HCT116 (cell line): ENCODE data around the gene PDP2. TPM values are rescaled to one million over a fixed set of nuclear protein-coding genes. Genes with fewer than 3 reads are reported as not detected.

ENCODE experiments used
- ATAC-seq: fragments of 200-7000 bp; cut with Tn5 transposase; 2 replicates; pipeline ENCODE4 v1.9.1; 2020; ENCODE audit warnings: mild to moderate bottlenecking, moderate library complexity
- BruUV-seq: library from RNA; stranded (reverse); fragments of 400-500 nt; replicated peaks from 2 replicates; lab custom pipeline; 2021; lab: Mats Ljungman, UMichigan
- CTCF ChIA-PET: fragments of 300-600 bp; sonication (Branson Sonifier 250); formaldehyde crosslinking; loops from one replicate; lab custom pipeline; 2021; ENCODE audit warnings: antibody characterized with exemption; lab: Charles Lee
- POLR2A ChIA-PET: fragments of 300-600, 350-600 bp; sonication (Branson Sonifier 250); formaldehyde crosslinking; loops from one replicate; lab custom pipeline; 2021; ENCODE audit warnings: antibody characterized with exemption; lab: Charles Lee
- RAD21 ChIA-PET, 2 experiments: fragments of 300-600 bp; sonication (Branson Sonifier 250); formaldehyde crosslinking; loops; one replicate each; lab custom pipeline; 2023; ENCODE audit warnings: low total read pairs in 2 of 2; ENCODE audit not compliant: uncharacterized antibody in 2 of 2, unreplicated experiment in 2 of 2, low non-redundant PET in 1 of 2; lab: Charles Lee
- DNase-seq: peaks from one replicate; pipeline ENCODE4 v3.0.0-alpha.2; 2010; ENCODE audit warnings: low read depth, low spot score
- H2AFZ ChIP-seq: fragments of 200-600 bp; shearing (Covaris generic), sonication (generic); 2 replicates; pipeline ENCODE4 v1.6.1; 2017; ENCODE audit warnings: low read depth, mixed run types, mixed read lengths, antibody characterized with exemption, low read length; ENCODE audit not compliant: poor library complexity, severe bottlenecking
- H3K27ac ChIP-seq: 2 replicates; pipeline ENCODE4 v1.5.1; 2012; ENCODE audit warnings: low read depth, low read length
- H3K27me3 ChIP-seq: fragments of 200-600 bp; sonication (generic); 2 replicates; pipeline ENCODE4 v1.6.1; 2016; ENCODE audit warnings: mixed run types, low read length, mixed read lengths; ENCODE audit not compliant: insufficient read depth
- H3K36me3 ChIP-seq, 2 experiments: fragments of 200-500 bp in 1 of 2; fragments of 200-600 bp in 1 of 2; sonication (Bioruptor generic) in 1 of 2; sonication (generic) in 1 of 2; 2 replicates each; pipeline versions ENCODE4 v1.5.1 to v1.6.1; 2014 to 2016; ENCODE audit warnings: low read length in 2 of 2, inconsistent platforms in 1 of 2, mixed read lengths in 1 of 2, mixed run types in 1 of 2; ENCODE audit not compliant: insufficient read depth in 2 of 2, control insufficient read depth in 1 of 2
- H3K4me1 ChIP-seq, 2 experiments: fragments of 200-600 bp in 1 of 2; sonication (generic) in 1 of 2; 2 replicates each; pipeline versions ENCODE4 v1.5.1 to v1.6.1; 2012 to 2017; ENCODE audit warnings: low read length in 2 of 2, inconsistent platforms in 1 of 2, mild to moderate bottlenecking in 1 of 2, mixed read lengths in 1 of 2, mixed run types in 1 of 2, moderate library complexity in 1 of 2; ENCODE audit not compliant: insufficient read depth in 2 of 2, control insufficient read depth in 1 of 2
- H3K4me2 ChIP-seq: fragments of 200-600 bp; sonication (generic); 2 replicates; pipeline ENCODE4 v1.6.1; 2017; ENCODE audit warnings: mixed run types, low read length, mixed read lengths
- H3K4me3 ChIP-seq, 2 experiments: fragments of 200-600 bp in 1 of 2; sonication (generic) in 1 of 2; replicated peaks in 1 of 2; 2 replicates each; pipeline ENCODE4 v1.5.1; 2011 to 2016; ENCODE audit warnings: low read length in 2 of 2, control low read depth in 1 of 2, low read depth in 1 of 2, mild to moderate bottlenecking in 1 of 2, mixed read lengths in 1 of 2, mixed run types in 1 of 2
- H3K79me2 ChIP-seq: fragments of 200-600 bp; sonication (generic); 2 replicates; pipeline ENCODE4 v1.6.1; 2017; ENCODE audit warnings: mild to moderate bottlenecking, mixed run types, low read length, moderate library complexity, mixed read lengths; ENCODE audit not compliant: insufficient read depth
- H3K9ac ChIP-seq: fragments of 200-600 bp; sonication (generic); 2 replicates; pipeline ENCODE4 v1.6.1; 2016; ENCODE audit warnings: low read length, mixed read lengths
- H3K9me2 ChIP-seq: fragments of 200-600 bp; sonication (generic), shearing (Covaris generic); 2 replicates; pipeline ENCODE4 v1.6.1; 2017; ENCODE audit warnings: mixed run types, mild to moderate bottlenecking, moderate library complexity; ENCODE audit not compliant: insufficient read depth
- H3K9me3 ChIP-seq, 2 experiments: fragments of 200-500 bp in 1 of 2; fragments of 200-600 bp in 1 of 2; sonication (Bioruptor generic) in 1 of 2; sonication (generic) in 1 of 2; 2 replicates each; pipeline ENCODE4 v1.6.1; 2014 to 2017; ENCODE audit warnings: low read length in 2 of 2, mixed read lengths in 2 of 2, inconsistent platforms in 1 of 2, low read depth in 1 of 2, mild to moderate bottlenecking in 1 of 2, mixed run types in 1 of 2, moderate library complexity in 1 of 2; ENCODE audit not compliant: control insufficient read depth in 1 of 2, insufficient read depth in 1 of 2
- H4K20me1 ChIP-seq: fragments of 200-600 bp; sonication (generic), shearing (Covaris generic); 2 replicates; pipeline ENCODE4 v1.6.1; 2017; ENCODE audit warnings: mixed run types, mild to moderate bottlenecking, moderate library complexity; ENCODE audit not compliant: insufficient read depth
- CEBPB ChIP-seq: IDR thresholded peaks from 2 replicates; pipeline ENCODE4 v1.6.1; 2012; ENCODE audit warnings: low read depth
- CTCF ChIP-seq, 3 experiments: fragments of 200-600 bp in 1 of 3; sonication (generic) in 1 of 3; IDR thresholded peaks in 2 of 3; conservative IDR thresholded peaks in 1 of 3; 2 replicates each; pipeline ENCODE4 v1.5.1; 2012 to 2017; ENCODE audit warnings: low read depth in 2 of 3, low read length in 2 of 3, antibody characterized with exemption in 1 of 3, borderline replicate concordance in 1 of 3, control low read depth in 1 of 3, mild to moderate bottlenecking in 1 of 3, mixed read lengths in 1 of 3, mixed run types in 1 of 3, moderate library complexity in 1 of 3; ENCODE audit not compliant: insufficient read depth in 1 of 3
- ELF1 ChIP-seq: IDR thresholded peaks from 2 replicates; pipeline ENCODE4 v1.6.1; 2012; ENCODE audit warnings: low read depth, borderline replicate concordance
- FOSL1 ChIP-seq: IDR thresholded peaks from 2 replicates; pipeline ENCODE4 v1.6.1; 2012; ENCODE audit warnings: low read depth
- JUND ChIP-seq: IDR thresholded peaks from 2 replicates; pipeline ENCODE4 v1.6.1; 2012
- MAX ChIP-seq: IDR thresholded peaks from 2 replicates; pipeline ENCODE4 v1.6.1; 2012
- SIN3A ChIP-seq: IDR thresholded peaks from 2 replicates; pipeline ENCODE4 v1.6.1; 2012; ENCODE audit warnings: low read depth
- YY1 ChIP-seq: IDR thresholded peaks from 2 replicates; pipeline ENCODE4 v1.6.1; 2011; ENCODE audit warnings: low read length, low read depth, moderate library complexity, mild to moderate bottlenecking; ENCODE audit not compliant: insufficient replicate concordance; ENCODE audit errors: extremely low read depth
- ZNF274 ChIP-seq: fragments of 200-500 bp; sonication (Bioruptor generic); IDR thresholded peaks from 2 replicates; pipeline ENCODE4 v1.6.1; 2014; ENCODE audit warnings: mild to moderate bottlenecking, low read depth, low read length, inconsistent platforms
- intact Hi-C: fragments of 100-400 bp; cut with micrococcal nuclease; formaldehyde crosslinking; loops from 2 replicates; pipeline ENCODE4 v1.10.0; 2022
- total RNA-seq: library from RNA; stranded (reverse); gene quantifications from one replicate; pipeline ENCODE4 v1.2.1, GENCODE V29; 2021; ENCODE audit not compliant: unreplicated experiment
- TF ChIP-seq, protein P1 (sequence below): IDR thresholded peaks from 2 replicates; pipeline ENCODE4 v1.6.1; 2011; ENCODE audit warnings: mild to moderate bottlenecking, low read length, moderate library complexity; ENCODE audit not compliant: insufficient replicate concordance; ENCODE audit errors: extremely low read depth

PDP2 gene
- total RNA-seq, 1 experiment from 2014 or later = 19.9 TPM

- no peak overlapping the region for H3K27ac ChIP-seq
- no peaks in the 10 kb centered on the region for H3K27me3 ChIP-seq
- H3K4me3 ChIP-seq = no peak overlapping the region
- H3K9me3 ChIP-seq = no peaks in the 10 kb centered on the region
- no peak overlapping the region for H2AFZ ChIP-seq
- H3K36me3 ChIP-seq = peaks cover 0 to 4% of the 10 kb centered on the region in 2 experiments; a peak in 2 of 4 replicates
- ChIA-PET RAD21 (no interaction called here), CTCF (interaction anchor here (1.0 to 1.7 kb wide), 2 partner anchors 11 to 23 kb away, joined by 3 to 5 read pairs; partner anchors contain the start of gene PDP2), POLR2A (no interaction called here)
- intact Hi-C loops = loop anchor here (10.0 kb wide), 1 partner anchor 213 kb away; the partner anchor contains the start of gene PHAF1
- H3K4me2 ChIP-seq = no peak overlapping the region
- H3K9ac ChIP-seq = no peak overlapping the region
- TF ChIP-seq MAX (no peak), FOSL1 (no peak)
- TF ChIP-seq, protein P1, sequence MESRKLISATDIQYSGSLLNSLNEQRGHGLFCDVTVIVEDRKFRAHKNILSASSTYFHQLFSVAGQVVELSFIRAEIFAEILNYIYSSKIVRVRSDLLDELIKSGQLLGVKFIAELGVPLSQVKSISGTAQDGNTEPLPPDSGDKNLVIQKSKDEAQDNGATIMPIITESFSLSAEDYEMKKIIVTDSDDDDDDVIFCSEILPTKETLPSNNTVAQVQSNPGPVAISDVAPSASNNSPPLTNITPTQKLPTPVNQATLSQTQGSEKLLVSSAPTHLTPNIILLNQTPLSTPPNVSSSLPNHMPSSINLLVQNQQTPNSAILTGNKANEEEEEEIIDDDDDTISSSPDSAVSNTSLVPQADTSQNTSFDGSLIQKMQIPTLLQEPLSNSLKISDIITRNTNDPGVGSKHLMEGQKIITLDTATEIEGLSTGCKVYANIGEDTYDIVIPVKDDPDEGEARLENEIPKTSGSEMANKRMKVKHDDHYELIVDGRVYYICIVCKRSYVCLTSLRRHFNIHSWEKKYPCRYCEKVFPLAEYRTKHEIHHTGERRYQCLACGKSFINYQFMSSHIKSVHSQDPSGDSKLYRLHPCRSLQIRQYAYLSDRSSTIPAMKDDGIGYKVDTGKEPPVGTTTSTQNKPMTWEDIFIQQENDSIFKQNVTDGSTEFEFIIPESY = no peak
- no peaks in the 10 kb centered on the region; the same call in 1 of the 2 replicates for H3K79me2 ChIP-seq
- no peak for DNase-seq
- no peak for ATAC-seq
- peaks cover 0 to 7% of the 10 kb centered on the region in 2 experiments; a peak in 1 of 4 replicates for H3K4me1 ChIP-seq
- no peaks in the 10 kb centered on the region for H4K20me1 ChIP-seq
- no TSS peak for BruUV-seq
- H3K9me2 ChIP-seq = no peaks in the 10 kb centered on the region
Measured at GRCh38 chr16:66891360-66891759, 11.0 kb downstream of the PDP2 start.

DNA sequence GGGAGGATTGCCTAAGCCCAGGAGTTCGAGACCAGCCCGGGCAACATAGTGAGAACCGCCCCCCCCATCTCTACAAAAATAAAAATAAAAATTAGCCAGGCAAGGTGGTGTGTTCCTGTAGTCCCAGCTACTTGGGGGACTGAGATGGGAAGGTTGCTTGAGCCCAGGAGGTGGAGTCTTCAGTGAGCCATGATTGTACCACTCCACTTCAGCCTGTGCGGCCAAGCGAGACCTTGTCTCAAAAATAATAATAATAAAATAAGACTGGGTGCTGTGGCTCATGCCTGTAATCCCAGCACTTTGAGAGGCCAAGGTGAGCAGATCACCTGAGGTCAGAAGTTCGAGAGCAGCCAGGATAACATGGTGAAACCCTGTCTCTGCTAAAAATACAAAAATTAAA lies 11.5 kb downstream of the PDP2 start:
- no peaks in the 10 kb centered on the region; the same call in 1 of the 2 replicates for H3K79me2 ChIP-seq
- no peaks in the 10 kb centered on the region for H4K20me1 ChIP-seq
- peaks cover 0 to under 1% of the 10 kb centered on the region in 2 experiments; a peak in 2 of 4 replicates for H3K36me3 ChIP-seq
- BruUV-seq = no TSS peak
- TF ChIP-seq JUND (no peak), CTCF (IDR thresholded peaks at IDR 0.05 in 2 of 3, conservative IDR thresholded peaks at IDR 0.05 in 1 of 3; ENCODE audit: borderline replicate concordance in 1 of 3, insufficient read depth in 1 of 3, low read depth in 2 of 3, low read length in 2 of 3) (no peak), SIN3A (no peak), YY1 (no peak), ELF1 (no peak), ZNF274 (no peak), CEBPB (no peak)
- ChIA-PET CTCF (interaction anchor here (1.0 to 1.7 kb wide), 5 partner anchors 11 to 209 kb away, joined by 3 to 5 read pairs (median 4); partner anchors contain the start of gene PDP2), POLR2A (no interaction called here), RAD21 (no interaction called here)
- H3K4me2 ChIP-seq = no peak overlapping the region
- H3K9me3 ChIP-seq = no peaks in the 10 kb centered on the region
- no peak overlapping the region for H3K4me3 ChIP-seq
- peaks cover 0 to 7% of the 10 kb centered on the region in 2 experiments; a peak in 1 of 4 replicates for H3K4me1 ChIP-seq
- no peak overlapping the region for H3K9ac ChIP-seq
- intact Hi-C loops = loop anchor here (10.0 kb wide), 1 partner anchor 213 kb away; the partner anchor contains the start of gene PHAF1
- no peak for ATAC-seq
- H2AFZ ChIP-seq = no peak overlapping the region
- no peaks in the 10 kb centered on the region for H3K9me2 ChIP-seq
- H3K27ac ChIP-seq = no peak overlapping the region
- no peak for DNase-seq
- no peaks in the 10 kb centered on the region for H3K27me3 ChIP-seq
